Thoracic aorta (tissue), 2 donors: ENCODE results near the gene PRR18. TPM values are rescaled to one million over a fixed set of nuclear protein-coding genes. Genes with fewer than 3 reads are reported as not detected.

ENCODE experiments used
- ATAC-seq: fragments of 150-250 bp; one replicate; pipeline ENCODE4 v1.8.0; 2017; ENCODE audit warnings: low read depth; ENCODE audit not compliant: insufficient number of reproducible peaks, low FRiP score
- DNase-seq: peaks from one replicate; pipeline ENCODE4 v3.0.0-alpha.2; 2020; ENCODE audit warnings: low spot score
- H3K27ac ChIP-seq, 2 donors: fragments of 200-600 bp; sonication (generic); 1 replicate in 1 of 2; 2 replicates in 1 of 2; pipeline ENCODE4 v1.5.1; 2016; ENCODE audit warnings: mild to moderate bottlenecking in 2 of 2, moderate library complexity in 2 of 2
- H3K27me3 ChIP-seq: fragments of 200-600 bp; sonication (generic); replicated peaks from 2 replicates; pipeline ENCODE4 v1.6.0; 2016; ENCODE audit warnings: mild to moderate bottlenecking; ENCODE audit not compliant: insufficient read depth
- H3K36me3 ChIP-seq: fragments of 200-600 bp; sonication (generic); one replicate; pipeline ENCODE4 v1.5.1; 2016
- H3K4me1 ChIP-seq, 2 donors: fragments of 200-600 bp; sonication (generic); 1 replicate in 1 of 2; 2 replicates in 1 of 2; pipeline versions ENCODE4 v1.5.1 to v1.6.0; 2016; ENCODE audit warnings: low read depth in 2 of 2, mild to moderate bottlenecking in 1 of 2; ENCODE audit not compliant: control insufficient read depth in 1 of 2
- H3K4me3 ChIP-seq: fragments of 200-600 bp; sonication (generic); 2 replicates; pipeline ENCODE4 v1.5.1; 2016; ENCODE audit warnings: mild to moderate bottlenecking
- H3K9me3 ChIP-seq: fragments of 200-600 bp; sonication (generic); 2 replicates; pipeline ENCODE4 v1.5.1; 2016
- CTCF ChIP-seq: fragments of 200-600 bp; sonication (generic); IDR thresholded peaks from one replicate; pipeline ENCODE4 v1.5.1; 2019; ENCODE audit warnings: antibody characterized with exemption
- total RNA-seq, 2 donors: library from RNA; depleted of rRNA; stranded (reverse); fragments of >200 nt; gene quantifications; one replicate each; pipeline versions ENCODE4 v1.1.0 to v1.2.3, GENCODE V29; 2016

The PRR18 gene
- total RNA-seq, 2 donors from 2014 or later = not detected

GRCh38 chr6:166318649-166319600, 10.7 kb upstream of the PRR18 start:
- peaks cover 14% of the 10 kb centered on the region for H3K36me3 ChIP-seq
- no peak overlapping the region for H3K27ac ChIP-seq
- H3K27me3 ChIP-seq = no peaks in the 10 kb centered on the region
- no peaks in the 10 kb centered on the region for H3K4me1 ChIP-seq
- no peak overlapping the region for H3K4me3 ChIP-seq
- no peaks in the 10 kb centered on the region for H3K9me3 ChIP-seq
- ATAC-seq = no peak
- no peak for TF ChIP-seq CTCF
- no peak for DNase-seq

GRCh38 chr6:166318227-166318626, 10.0 kb upstream of the PRR18 start:
- Histone ChIP-seq H3K4me3 (no peak overlapping the region), H3K27ac (no peak overlapping the region), H3K9me3 (no peaks in the 10 kb centered on the region), H3K4me1 (no peaks in the 10 kb centered on the region), H3K27me3 (no peaks in the 10 kb centered on the region), H3K36me3 (peaks cover 13% of the 10 kb centered on the region)
- ATAC-seq = no peak
- DNase-seq = no peak
- TF ChIP-seq CTCF = no peak

- H3K9me3 ChIP-seq = no peaks in the 10 kb centered on the region
- no peaks in the 10 kb centered on the region for H3K27me3 ChIP-seq
- no peak overlapping the region for H3K4me3 ChIP-seq
- no peak overlapping the region for H3K27ac ChIP-seq
- no peaks in the 10 kb centered on the region for H3K4me1 ChIP-seq
- DNase-seq (no peak), ATAC-seq (no peak)
- peaks cover 11% of the 10 kb centered on the region for H3K36me3 ChIP-seq
- no peak for TF ChIP-seq CTCF
Observed at GRCh38 chr6:166317261-166318212, 9.3 kb upstream of the PRR18 start.

GRCh38 chr6:166315436-166315835, 7.2 kb upstream of the PRR18 start:
- DNase-seq (no peak), ATAC-seq (no peak)
- Histone ChIP-seq H3K9me3 (no peaks in the 10 kb centered on the region), H3K4me1 (no peaks in the 10 kb centered on the region), H3K36me3 (peaks cover 4% of the 10 kb centered on the region), H3K27me3 (no peaks in the 10 kb centered on the region), H3K4me3 (no peak overlapping the region), H3K27ac (no peak overlapping the region)
- no peak for TF ChIP-seq CTCF

- H3K27me3 ChIP-seq = no peaks in the 10 kb centered on the region
- H3K27ac ChIP-seq = no peak overlapping the region
- DNase-seq (no peak), ATAC-seq (no peak)
- TF ChIP-seq CTCF = no peak
- no peaks in the 10 kb centered on the region for H3K4me1 ChIP-seq
- no peak overlapping the region for H3K4me3 ChIP-seq
- H3K36me3 ChIP-seq = no peaks in the 10 kb centered on the region
- no peaks in the 10 kb centered on the region for H3K9me3 ChIP-seq
Observed at GRCh38 chr6:166314454-166314853, 6.3 kb upstream of the PRR18 start.
